ENCODE measurements around the gene CORO6.

CORO6 gene

DNA sequence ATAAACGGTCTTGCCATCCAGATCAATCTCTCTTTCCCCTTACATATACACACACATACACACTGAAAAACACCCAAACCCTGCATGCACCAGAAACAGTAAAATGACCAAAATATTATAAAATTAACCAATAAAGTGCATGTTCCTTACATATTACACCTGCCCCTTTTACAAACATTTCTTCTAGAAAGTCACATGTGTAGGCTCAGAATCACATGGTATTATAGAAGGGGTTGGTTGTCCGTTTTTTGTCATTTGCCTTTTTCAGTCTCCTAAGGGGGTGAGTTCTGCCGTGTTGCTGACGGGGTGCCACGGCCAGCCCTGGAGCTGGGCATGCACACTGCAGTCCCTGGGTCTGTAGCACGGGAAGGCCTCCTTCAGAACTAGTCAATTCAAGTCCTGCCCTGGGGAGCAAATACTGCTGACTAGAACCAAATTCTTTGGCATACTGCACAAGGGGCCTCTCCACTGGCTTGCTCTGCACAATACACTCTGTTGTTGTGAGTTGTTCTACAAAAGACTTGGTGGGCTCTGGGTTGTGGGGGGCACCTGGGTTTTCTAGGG lies 8.0 kb upstream of the CORO6 start:
- DNase-seq, result no peak

DNA sequence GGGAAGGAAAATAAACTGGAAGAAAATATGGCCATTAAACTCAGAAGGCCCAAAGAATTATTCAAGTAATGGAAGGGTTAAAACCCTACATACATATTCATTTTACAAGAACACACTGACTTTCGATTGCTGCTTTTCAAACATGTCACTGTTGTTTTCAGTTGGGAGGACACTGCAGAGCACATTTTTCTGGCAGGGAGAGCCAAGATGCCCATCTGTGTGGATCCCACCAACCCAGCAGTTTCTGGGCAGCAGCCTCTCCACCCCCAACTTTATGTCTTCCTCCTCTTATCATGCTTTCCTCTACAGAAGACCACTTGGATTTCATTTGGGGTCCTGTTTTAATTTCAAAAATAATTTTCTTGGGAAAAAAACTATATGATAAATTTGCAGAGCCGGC lies 7.1 kb upstream of the CORO6 start:
- DNase-seq, result no peak

DNA sequence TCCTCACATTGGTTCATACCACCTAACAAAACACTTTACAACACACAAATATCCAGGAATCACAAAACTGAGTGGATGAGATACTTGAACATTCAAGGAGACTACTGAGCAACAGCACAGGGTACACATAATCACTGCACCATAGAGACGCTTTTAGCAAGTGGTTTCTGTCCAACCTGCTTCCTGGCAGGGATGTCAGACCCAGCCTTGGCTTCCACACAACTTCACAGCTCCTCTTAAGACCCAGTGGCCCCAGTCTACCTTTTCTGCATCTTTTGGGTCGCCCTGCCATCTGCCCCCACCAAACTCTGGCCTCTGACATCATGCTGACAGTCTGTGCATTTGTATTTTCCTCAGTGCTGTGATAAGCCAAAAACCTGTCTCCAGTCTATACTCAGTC lies 5.9 kb upstream of the CORO6 start:
- DNase-seq, result no peak

DNA sequence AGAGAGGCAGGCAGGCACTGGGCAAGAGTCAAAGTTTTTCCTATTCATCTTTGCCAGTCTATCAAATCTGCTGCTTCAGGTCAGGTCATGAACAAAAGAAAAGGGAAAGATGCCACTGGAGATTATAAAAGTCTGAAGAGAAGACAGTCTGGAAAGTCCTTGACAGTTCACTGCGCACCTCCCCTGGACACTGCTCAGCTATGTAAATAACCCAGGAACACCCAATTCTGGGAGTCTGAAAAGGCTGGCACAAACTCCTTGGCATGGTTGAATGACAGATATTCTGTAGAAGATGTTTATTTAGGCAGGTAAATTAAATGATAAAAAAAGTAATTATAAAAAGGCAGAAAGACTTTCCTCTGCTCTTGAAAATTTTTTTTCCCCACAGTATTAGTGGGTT lies 5.2 kb upstream of the CORO6 start:
- no peak for DNase-seq

DNA sequence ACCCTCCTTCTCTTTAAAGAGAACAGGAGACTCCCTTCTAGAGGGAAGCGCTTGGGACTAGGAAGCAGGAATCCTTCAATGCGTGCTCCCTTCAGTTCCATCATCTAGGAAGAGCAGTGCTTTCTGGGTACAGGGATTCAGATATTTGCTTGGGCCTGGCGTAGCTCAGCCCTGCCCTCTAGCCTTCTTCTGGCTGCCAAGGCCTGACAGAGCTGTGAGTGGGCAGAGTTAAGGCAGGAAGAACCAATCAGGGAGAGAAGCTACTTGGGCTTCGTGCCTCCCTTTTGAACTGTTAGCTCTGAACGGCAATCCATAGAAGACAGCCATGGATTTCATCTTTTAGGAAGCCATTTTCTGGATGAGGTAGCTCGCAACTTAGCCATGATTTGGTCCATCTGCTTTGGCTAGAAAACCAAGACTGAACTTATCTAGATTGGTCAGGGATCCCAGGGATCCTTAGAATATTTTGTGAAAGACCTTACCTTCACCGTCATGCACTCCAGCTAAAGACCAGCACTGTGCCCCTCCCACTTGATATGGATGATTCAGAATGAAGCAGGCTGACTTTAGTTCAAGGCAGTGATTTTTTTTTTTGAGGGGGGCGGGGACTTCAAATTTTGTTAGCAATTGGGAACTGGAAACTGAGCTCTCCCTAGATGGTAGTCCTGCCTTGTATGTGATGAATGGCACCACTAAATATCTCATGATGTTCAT lies 2.5 kb upstream of the CORO6 start:
- DNase-seq, result no peak

DNA sequence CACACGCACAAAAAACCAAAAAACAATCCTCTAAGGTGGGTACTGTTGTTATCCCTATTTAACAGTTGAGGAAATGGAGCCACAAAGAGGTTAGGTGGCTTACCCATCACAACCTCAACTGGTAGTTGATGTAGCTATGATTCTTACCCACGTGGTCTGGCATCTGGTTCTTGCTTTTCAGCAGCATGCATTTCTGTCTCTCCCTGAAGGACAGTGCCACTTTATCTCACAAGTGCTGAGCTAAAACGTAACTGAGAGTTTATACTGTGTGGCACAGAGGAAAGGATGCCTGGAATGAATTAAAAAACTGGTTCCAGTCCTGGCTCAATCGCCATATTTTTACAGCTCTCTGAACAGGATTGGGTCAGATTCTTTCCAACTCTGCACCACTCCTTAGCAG lies 1.9 kb upstream of the CORO6 start:
- no peak for DNase-seq

DNA sequence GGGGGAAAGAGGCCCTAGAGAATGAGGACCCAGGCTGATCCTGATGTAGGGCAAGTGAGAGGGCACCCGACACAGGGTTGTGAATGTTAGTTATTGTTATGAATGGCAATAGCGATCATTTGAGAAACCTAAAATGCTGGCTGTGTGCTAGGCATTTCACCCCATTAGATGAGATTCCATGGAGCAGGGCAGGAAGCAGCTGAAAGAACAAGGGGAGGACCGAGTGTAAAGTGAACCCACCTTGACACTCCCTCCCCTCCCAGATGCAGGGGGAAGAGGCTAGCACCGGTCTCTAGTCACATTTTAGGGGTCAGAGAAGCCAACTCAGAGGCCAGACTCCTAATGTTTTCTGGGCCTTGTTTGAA lies 553 bp upstream of the CORO6 start:
- no peak for DNase-seq

DNA sequence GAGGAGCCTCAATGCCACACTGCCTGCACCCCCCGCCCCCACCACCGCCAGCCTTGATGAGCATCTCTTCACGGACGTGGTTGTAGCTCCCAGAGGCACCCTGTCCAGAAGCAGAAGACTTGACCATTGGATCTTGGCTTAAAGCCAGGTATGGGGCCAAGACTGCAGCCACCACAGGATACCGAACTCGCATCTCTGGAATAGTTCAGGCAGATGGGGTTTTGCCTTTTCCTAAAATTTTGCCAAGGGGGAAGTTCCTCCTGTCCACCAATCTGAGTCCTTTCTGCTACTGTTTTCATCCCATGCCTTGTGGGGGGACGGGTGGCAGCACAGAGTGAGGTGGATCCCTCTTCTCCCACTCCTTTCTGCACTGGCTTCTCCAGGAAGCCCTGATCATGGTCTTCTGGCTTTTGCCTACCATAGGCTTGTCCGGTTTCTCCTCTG lies 939 bp downstream of the CORO6 start:
- DNase-seq, result no peak

DNA sequence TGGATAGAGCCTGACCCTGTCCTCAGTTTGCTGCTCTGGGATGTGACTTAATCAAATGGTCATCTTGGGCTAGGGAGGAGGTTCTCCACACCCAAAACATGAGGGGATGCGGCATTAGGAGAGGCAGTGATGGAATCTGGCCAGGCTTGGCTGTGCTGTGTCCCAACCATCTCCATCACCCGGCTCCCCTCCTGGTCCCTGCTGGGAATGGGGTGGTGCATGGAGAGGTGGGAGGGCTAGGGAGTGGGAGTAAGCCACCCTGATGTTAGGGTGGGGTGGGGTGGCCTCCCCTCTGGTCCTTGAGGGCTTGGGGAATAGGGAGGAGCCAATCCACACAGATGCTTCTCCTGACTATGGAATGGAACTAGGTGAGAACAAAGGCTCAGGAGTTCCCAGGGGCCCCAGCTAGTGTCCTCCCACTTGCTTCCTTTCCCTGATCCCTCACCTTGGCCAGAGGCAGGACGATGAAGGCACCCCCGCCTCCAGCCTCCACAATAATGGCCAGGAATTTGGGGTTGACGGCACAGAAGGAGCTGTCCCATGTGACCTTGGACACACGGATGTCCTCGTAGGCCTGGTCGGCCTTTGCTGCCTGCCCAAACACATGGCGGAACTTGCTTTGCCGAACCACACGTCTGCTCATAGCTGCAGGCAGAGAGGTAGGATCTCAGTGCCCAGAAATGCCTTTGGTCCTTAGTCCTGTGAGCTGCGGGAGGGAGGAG lies 1.8 kb downstream of the CORO6 start:
- no peak for DNase-seq

DNA sequence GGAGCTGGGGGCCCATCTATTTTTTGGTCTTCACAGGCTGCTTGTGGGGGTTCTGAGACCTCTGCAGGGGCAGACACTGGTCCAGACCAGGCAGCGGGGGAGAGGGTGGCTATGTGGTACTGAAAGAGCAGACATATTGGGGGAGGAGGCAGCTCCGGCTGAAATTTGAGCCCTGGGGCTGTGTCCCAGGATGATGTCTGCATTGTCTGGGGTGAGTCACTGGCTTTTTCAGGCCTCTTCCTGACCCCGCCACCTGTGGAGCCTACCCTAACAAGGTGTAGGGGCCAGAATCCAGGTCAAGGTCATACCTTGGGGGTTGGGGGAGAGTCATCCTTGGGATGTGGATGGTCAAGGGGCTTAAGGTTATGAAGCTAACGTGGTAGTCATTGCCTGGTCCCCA lies 2.4 kb downstream of the CORO6 start:
- DNase-seq, result no peak

DNA sequence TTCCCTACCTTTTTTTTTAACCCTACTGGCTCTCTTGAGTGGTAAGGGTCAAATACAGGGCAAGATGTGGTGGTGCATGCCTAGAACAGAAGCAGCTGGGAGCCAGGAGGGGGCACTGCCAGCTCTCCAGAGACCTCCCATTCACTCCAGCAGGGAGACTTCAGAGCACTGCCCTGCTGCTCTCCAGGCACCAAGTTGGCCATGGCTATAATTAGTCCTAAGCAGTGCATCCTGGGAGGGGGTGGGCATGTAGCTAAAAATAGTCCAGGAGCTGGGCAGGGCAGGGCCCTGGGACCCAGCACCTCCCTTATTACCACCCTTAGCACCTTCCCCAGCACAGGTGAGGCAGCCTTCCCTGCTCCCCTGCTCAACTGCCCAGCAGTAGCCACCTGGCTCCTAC lies 3.5 kb downstream of the CORO6 start:
- no peak for DNase-seq

DNA sequence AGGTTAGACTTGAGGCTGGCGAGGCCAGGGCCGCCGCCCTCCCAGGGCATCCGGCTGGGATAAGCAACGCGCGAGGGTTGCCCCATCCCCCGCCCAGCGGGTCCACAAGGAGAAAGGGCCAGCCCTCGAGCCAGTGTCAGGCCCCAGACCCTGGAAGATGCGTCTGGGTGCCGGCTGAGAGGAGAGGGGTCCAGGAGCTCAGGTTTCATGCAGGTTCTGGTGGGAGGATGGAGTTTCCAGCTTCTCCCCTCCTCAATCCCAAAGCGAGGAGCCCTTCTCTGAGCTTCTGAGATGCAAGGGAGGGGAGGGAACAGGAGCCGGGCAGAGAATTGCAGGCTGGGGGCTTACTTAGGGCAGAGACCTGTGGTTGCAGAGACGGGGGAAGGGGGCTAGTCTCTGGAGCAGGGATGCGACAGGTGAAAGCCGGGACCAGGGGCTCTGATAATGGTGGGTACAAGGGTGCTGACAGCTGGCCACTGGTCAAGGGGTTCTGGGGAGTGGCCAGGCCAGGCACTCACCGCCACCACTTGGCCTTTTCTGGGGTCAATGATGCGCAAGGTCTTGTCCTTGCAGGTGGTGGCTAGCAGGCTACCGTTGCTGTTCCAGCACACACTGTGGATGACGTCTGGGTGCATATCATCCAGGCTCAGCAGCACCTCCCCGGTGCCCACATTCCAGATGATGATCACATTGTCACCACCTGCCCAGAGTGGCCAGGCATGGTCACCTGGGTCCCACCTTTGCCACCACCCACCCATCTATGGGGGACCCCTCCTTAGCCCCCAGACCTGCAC lies 4.2 kb downstream of the CORO6 start:
- DNase-seq, result no peak

DNA sequence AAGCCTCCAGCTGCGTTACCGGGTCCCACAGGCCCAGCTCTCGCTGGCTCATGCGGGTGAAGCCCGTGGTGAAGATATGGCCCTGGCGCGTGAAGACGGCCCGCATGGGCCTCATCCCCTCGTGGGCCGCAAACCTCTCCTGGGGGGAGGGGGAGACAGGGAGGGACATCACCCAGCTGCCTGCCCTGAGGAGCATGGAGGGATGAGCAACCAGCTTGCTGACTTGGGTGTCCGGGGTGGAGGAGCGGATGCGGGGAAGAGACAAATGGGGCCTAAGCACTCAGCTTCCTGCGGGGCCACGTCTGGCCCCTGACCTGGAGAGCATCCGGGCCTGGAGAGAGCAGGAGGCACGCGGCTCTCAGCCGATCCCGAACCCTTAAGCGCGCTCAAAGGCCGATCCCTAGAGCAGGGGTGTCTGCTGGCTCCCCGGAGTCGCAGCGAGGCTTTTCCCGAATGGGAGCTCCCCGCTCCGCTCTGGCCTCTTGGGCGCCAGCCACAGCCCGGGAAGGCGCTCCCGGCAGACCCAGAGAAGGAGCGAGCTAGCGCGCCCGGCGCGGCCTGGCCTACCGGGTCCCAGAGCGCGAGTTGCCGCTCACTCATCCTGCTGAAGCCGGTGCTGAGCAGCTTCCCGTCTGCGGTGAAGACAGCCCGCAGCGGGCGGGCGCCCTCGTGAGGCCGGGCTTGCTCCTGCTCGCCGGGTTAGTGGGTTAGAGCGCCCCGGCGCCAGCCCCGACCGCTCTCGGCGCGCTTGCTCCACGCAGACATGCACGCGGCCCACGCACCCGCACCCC lies 5.0 kb downstream of the CORO6 start:
- peak; percentile 92 for DNase-seq

DNA sequence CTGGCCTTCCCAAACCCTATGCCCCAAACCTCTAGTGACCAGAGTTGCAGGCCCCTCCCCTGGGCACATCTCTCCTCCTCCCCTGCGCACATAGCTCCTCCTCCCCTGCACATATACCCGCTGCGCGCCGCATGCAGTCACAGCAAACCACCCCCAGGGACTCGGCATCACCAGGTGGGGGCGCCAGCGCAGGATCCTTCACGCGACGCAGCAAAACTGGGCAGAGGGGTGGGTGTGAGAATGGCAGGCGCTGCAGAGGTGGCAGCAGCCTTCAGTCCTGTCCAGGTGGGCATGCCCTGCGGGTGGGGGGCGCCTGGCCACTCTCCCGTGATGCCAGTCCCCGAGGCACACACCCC lies 5.6 kb downstream of the CORO6 start:
- DNase-seq, result peak; percentile 94

DNA sequence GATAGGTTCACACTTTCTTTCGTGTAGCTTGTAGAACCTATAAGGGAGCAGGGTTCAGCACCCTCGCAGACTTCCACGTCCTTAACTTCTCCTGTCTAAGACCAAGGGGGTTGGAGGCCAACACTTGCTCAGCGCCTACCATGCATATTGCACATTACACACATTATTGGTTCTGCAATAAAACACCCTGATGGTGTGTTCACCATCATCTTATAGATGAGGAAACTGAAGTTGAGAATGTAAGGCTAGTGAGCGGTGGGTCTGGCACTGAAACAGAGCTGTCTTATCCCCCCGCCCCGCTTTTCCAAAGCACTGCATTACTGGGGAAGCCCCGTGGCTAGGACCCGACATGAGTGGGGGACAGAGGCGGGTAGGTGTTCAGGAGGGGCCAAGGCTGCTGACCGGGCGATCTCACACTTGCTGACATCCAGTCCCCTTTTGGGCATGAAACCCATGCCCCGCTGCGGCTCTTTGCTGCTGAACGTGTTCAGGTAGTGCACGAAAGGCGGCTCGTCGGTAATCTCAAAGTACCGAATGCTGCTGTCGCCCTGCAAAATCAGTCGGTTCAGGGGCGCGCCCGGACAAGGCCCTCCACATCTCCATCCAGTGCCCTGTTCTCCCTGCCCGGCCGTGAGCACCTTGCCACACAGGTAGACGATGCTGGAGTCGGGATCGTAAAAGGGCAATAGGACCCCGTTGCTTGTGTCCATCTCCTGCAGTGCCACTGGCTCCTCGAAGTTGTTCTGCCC lies 6.2 kb downstream of the CORO6 start:
- peak; percentile 36 for DNase-seq

DNA sequence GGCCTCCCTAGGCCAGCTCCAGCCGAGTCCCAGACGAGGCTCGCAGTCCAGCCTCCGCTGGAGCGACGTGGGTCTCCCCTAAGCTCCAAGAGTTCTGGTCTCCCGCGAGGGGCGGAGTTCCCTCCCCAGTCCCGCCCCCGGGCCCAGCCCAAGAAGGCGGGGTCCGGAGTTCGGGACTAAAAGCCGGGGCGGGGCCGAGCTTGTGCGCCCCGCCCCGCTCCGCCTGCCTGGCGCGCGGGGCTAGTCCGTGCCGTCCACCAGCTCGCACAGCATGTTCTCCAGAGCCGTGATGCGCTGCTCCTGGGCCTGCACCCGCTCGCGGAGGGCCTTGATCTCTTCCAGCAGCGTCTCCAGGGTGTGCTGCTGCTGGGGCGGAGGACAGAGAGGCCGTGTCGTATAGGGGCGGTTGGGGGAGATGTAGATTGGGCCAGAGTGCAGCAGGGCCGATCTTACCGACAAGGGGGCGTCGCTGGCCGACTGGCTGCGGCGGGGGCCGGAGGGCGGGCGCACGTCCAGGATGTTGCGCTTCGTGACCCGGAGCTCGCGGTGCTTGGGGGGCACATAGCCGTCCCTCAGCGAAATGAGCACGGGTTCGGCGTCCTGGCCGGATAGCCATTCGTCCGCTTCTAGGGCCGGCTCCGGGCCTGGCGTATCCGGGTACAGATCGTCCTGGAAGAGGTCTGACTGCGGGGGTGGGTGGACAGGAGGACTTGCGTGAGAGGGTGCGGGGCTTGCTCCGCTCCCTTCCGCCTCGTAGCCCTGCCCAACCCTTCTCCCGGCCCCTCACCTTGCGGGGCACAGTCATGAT lies 7.0 kb downstream of the CORO6 start:
- peak; percentile 89 for DNase-seq

DNA sequence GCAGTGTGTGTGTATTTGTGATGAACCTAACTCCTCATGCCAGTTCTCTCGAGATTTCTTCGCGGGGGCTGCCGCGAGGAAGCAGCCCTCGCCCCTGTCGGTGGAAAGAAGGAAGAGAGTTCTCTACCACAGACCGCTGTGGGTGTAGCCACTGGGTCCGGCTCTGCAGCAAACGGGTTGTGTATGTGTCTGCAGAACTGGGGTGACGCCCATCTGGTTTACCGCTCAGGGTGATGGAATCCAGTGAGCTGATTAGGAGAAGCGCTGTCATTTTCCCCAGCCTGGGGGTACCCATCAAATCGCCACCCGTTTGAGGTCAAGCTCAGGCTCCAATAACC lies 7.7 kb downstream of the CORO6 start:
- DNase-seq, result peak; percentile 78

DNA sequence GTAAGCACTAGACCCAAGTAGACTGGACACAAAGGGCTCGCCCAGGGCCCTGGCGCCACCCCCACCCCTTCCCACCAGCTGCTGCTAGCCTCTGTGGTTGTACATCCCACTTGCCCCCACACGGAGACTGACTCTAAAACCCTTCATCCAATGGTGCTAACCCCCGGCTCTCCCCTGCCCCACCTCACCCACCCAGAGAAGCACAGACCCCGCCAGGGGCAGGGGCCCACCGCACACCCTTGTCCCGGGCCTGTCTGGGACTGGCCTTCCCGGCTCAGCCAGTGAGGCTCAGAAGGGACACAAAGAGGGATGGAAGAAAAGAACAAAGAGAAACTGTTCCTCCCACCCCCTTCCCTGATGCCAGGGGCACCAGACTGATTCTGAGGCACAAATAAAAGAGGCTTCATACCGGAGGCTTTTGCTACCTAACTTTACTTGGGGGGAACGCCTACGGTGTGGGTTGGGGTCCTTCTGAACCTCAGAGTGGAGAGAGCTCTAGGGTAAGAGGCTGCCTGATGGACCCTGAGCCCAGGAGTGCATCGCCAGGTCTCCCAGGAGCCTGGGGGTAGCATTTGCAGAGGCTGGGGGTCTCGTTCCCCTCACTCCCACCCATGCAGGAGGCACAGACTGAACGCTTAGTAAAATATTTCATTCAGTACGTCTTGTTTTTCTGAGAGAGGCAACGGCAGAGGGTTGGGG lies 8.2 kb downstream of the CORO6 start:
- no peak for DNase-seq

DNA sequence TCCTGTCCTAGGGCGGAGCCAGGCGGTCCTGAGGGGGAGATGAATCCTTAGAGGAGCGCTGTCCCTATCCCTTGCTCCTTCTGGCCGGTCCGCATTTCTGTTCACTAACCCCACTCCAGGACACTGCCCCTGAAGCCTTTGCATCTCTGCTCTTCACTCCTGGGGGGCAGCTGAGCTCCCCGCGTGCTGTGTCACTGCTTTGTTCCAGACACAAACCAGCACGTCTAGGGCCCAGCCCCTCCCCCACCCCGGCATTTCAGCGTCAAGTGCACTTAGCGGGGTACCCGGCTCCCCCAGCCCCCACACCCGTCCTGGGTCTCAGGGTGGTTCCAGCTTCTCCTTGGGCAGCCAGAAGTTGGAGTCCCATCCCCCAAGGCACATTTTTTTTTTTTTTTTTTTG lies 8.9 kb downstream of the CORO6 start:
- DNase-seq, result no peak

DNA sequence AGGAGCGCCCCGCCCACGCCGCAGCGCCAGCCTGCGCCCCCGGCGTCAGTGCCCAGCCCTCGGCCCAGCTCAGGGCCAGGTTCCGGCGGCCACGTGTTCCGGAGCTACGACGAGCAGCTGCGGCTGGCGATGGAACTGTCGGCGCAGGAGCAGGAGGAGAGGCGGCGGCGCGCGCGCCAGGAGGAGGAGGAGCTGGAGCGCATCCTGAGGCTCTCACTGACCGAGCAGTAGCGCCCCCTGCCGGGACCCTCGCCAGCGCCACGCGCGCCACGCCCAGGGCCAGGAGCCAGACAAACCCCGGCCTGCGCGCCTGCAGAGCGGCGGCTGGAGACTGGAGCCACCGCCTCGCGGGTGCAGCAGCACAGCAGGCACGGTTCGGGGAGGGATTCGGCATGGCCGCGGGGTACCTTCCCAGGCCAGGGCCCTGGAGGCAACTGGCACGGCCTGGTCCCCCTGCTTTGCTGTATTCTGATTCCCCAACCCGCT lies 9.3 kb downstream of the CORO6 start:
- DNase-seq, result peak; percentile 97
